ENCODE data around the gene AP2A1.

- no peak for TF ChIP-seq POLR2A (IDR thresholded peaks at IDR 0.05; ENCODE audit: low read depth, low read length)
- no peak for TF ChIP-seq POLR2AphosphoS5 (IDR thresholded peaks at IDR 0.05; ENCODE audit: low read depth, low read length)
- TF ChIP-seq TAF1 (IDR thresholded peaks at IDR 0.05; ENCODE audit: borderline replicate concordance, low read depth, low read length): no peak
Measured at GRCh38 chr19:49840321-49840720, 73.5 kb downstream of the AP2A1 start.

All from GM12892 (cell line).